ENCODE results near the gene APC.
A peak's percentile ranks its signal among the peaks of the same experiment; 100 is the strongest.
"Not testable (repeated sequence)": the region's sequence is repeated elsewhere in the genome, so short reads cannot be mapped to it uniquely, and the experiment has no call there.

APC gene

DNA sequence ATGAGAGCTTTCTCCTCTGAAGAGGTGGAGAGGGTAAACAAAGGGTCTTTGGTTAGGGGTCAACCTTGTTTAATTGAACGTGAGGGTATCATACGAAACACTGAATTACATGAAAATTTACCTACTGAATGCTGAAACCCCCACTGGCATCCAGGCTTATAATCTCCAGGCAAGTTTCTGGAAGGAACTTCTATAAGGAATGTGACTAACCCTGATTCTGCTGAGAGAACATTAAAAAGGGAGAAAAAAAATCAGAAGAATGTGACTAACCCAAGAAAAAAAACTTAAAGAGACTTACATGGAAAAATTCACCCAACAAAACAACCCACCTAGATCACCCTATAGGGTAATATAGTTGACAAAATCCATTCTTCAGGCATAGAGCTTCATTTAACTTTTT lies 55.5 kb downstream of the APC start:
- no peak for DNase-seq

DNA sequence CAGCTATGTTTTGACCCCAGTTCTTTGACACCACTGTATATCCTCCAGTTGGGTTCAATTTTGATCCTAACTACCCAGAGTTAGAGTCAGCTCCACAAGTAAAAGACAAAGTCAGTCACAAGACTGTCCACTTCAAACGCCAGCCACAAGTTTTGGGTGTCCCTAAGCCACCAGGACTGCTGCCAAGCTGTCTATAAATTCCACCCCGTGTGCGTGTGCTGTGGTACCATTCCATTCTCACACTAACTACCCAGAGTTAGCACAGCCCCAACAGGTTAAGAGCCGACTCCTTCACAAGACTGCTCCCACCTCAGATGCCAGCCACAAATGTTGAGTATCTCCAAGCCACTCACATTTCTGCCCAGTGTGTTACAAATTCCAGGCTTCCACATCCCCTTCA lies 56.7 kb downstream of the APC start:
- no peak for DNase-seq

GRCh38 chr5:112795342-112795741 lies 57.7 kb downstream of the APC start:
- no peak for DNase-seq

GRCh38 chr5:112795944-112796678 lies 58.4 kb downstream of the APC start:
- DNase-seq, result no peak

DNA sequence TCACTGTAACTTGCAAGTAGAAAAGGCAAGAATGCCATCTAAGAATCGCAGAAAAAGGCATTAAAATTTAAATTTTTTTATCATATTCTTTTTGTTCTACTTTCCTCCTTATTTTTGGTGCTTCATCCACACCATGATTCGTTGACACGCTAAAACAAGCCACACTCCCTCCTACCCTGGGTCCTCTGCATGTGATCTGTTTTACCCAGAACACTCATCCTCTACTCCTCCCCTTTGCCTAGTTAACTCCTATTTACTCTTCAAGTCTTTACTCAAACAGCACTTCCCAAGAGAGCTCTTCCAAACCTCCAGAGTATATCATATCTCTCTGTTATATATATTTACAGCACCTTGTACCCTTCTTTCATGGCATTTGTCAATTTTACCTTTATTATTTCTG lies 62.0 kb downstream of the APC start:
- DNase-seq, result no peak

DNA sequence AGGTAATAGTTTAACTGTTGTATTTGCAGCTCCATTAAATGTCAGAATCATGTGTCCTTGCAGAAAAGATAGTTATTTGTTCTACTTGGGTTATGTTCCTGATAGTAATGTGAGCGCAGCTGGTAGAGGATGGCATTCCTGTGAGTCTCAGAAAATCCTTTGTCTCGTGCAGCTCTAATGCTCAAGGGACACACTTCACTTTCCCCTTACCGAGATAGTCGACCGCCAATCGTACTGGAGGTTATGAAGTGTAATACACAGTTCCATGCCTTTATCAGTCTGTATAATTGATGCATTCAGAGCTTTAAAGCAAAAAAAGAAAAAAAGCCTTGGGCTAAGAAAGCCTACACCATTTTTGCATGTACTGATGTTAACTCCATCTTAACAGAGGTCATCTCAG lies 63.2 kb downstream of the APC start:
- no peak for DNase-seq

DNA sequence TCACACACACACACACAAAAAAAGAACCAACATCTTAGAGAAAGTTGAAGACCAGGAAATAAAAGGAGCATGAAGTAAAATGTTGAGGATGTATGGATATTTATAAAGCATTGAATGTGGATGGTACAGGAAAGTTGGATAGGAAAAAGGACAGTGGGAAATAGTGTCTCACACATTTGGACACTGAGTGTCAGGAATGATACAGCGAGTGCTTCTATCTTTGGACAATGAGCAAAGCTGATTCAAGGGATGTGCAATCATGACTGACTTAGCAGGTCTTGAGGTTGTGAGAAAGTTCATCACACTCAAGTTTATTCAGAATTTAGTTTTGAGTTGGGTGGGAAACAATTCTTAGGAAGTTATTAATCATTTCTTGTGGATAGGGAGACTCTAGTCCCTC lies 73.3 kb downstream of the APC start:
- DNase-seq, result no peak

DNA sequence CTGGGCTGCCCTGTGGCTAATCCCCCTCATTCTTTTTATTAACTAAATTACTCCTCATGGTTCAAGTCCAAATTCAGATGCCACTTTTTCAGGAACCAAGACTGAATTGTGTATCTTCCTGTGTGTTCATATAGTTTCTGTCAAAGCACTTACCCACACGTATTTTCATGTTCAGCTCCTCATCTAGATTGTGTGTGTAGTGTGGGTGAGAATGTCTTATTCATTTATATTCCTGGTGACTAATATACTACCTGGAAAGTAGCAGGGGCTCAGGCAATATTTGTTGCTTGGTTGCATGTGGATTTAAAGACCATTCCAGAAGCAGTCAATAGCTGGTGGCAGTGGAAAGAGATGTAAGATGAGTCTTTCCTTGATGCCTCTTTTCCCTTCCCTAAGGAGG lies 74.9 kb downstream of the APC start:
- no peak for DNase-seq

DNA sequence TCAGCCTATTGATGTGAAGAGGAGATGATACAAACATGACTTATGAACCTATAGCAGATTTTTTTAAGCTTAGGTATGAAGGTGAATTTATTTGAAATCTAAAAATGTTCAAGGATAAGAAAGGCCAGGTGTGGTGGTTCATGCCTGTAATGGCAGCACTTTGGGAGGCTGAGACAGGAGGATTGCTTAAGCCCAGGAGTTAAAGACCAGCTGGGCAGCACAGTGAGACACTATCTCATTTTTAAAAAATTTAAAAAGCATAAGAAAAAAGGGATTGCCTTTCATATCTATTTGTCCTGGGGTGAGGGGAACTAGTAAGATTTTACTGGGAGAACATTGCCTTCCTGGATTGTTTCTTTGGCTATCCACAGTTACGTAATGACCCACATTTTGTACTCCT lies 82.6 kb downstream of the APC start:
- no peak for DNase-seq

GRCh38 chr5:112822456-112822855 lies 84.8 kb downstream of the APC start:
- no peak for DNase-seq

DNA sequence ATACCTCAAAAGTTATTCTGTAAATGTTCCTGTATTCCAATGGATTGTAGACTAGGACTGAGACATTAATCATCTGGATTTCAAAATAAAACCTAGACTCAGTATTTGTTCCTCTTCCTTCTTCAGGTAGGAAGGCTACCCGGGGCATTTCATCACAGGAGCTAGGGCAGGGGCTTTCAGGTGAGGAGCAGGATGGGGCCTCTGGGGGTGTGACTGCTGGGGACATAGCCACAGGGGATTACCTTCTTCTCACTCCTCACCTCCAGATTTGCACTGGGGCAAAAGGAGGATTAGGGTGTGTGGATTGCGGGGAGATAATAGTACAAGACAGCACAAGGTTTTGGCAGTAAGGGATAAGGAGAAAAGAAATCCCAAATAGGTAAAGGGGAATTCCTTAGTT lies 85.5 kb downstream of the APC start:
- no peak for DNase-seq

DNA sequence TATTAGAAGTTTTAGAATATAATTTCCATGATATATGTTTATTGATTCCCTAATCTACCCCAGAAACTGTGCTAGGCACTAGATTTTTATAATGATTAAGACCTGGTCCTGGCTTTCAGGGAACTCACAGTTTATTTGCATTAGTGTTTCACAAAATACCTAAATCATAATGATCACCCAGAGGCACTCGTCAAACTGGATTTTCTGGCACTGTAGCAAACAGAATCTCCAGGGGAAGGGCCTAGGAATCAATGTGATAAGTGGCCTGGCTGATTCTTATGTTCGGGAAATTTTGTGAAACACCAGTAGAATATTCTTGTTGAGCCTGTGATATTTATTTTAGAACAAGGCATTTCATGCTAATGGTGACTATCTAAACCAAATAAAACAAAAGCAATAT lies 86.0 kb downstream of the APC start:
- no peak for DNase-seq

- DNase-seq, result no peak
Measured at GRCh38 chr5:112824197-112824596, 86.5 kb downstream of the APC start.

GRCh38 chr5:112830378-112830777 lies 92.7 kb downstream of the APC start:
- DNase-seq, result no peak

DNA sequence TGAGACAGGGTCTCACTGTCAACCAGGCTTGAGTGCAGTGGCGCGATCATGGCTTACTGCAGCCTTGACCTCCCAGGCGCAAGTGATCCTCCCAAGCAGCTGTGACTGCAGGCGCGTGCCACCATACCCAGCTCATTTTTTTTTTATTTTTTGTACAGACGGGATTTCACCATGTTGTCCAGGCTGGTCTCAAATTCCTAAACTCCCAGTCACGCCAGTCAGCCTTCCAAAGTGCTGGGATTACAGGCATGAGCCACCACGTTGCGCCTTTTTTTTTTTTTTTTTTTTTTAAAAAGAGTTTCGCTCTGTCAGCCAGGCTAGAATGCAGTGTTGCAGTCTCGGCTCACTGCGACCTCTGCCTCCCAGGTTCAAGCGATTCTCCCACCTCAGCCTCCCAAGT lies 96.3 kb downstream of the APC start:
- DNase-seq, result no peak

GRCh38 chr5:112844489-112844888 lies 106.8 kb downstream of the APC start:
- no peak for DNase-seq

DNA sequence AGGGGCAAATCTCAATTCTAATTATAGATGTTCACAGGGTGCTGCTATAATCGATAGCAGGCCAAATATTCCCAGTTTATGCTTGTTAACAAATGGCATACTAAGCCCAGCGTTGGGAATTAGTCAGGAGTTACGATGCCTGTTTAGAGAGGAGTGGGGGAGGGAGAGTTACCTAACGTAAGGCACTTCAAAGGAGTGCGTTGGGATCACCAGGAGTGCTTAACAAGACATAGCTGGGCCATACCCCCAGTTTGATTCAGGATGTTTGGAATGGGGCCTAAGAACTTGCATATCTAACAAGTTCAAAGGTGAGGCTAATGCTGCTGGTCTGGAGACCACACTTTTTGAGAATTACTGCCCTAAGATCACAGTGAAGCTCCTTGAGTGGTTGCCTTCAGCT lies 108.9 kb downstream of the APC start:
- no peak for DNase-seq

DNA sequence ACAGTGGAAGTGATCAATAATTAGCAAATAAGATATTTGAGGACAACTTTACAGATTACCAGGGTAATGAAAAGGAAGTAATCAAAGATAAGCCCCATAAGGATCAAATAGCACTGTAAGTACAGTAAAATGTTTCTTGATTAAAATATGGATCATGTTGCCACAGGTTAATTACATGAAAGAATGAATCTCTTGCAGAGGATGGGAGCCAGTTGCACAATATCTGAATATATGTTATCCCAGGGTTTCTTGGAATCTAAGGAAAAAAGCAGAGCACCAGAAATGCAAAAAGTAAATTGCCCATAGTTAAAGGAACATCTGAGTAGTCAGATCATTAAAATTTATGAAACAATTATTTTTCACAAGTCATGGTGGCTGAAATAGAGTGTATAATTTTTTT lies 109.6 kb downstream of the APC start:
- no peak for DNase-seq

GRCh38 chr5:112848116-112848811 lies 110.6 kb downstream of the APC start:
- DNase-seq, result no peak

GRCh38 chr5:112849912-112850311 lies 112.2 kb downstream of the APC start:
- DNase-seq, result no peak

- DNase-seq, result no peak
Measured at GRCh38 chr5:112854651-112855050, 117.0 kb downstream of the APC start.

GRCh38 chr5:112857866-112858265 lies 120.2 kb downstream of the APC start:
- no peak for DNase-seq

DNA sequence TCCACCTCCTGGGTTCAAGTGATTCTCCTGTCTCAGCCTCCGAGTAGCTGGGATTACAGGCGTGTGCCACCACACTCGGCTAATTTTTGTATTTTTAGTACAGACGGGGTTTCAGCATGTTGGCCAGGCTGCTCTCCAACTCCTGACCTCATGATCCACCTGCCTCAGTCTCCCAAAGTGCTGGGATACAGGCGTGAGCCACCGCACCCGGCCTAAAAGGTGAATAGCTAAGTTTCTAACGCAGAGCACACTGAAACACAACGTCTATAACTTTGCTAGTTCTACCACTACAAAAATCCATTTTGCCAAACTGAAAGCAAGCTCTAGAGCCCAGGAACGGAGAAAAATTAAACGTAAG lies 122.9 kb downstream of the APC start:
- not testable (repeated sequence) for DNase-seq

- peak; percentile 88 for DNase-seq
Measured at GRCh38 chr5:112860929-112861637, 123.4 kb downstream of the APC start, which contains the start of gene SRP19. Gene SRP19 (plus strand): TSS chr5:112861287. CDS start chr5:112861377, 90 bp downstream.
